Stomach (tissue), 9 donors: ENCODE results near the gene ADAM11. TPM values are rescaled to one million over a fixed set of nuclear protein-coding genes. Genes with fewer than 3 reads are reported as not detected.

Experiments used
- DNase-seq, 2 donors: peaks; one replicate each; pipeline versions ENCODE4 v3.0.0 to v3.0.0-alpha.2; 2013 to 2019
- H3K27ac ChIP-seq, 5 donors: fragments of 200-600 bp in 4 of 5; sonication (generic) in 4 of 5; one replicate each; pipeline ENCODE4 v1.5.1; 2013 to 2019; ENCODE audit warnings: mild to moderate bottlenecking in 1 of 5, moderate library complexity in 1 of 5
- H3K27me3 ChIP-seq, 3 donors: fragments of 200-600 bp; sonication (generic); one replicate each; pipeline ENCODE4 v1.5.1; 2017 to 2019; ENCODE audit warnings: mixed run types in 1 of 3
- H3K36me3 ChIP-seq, 4 donors: fragments of 200-600 bp; sonication (generic); 1 replicate in 3 of 4; 2 replicates in 1 of 4; pipeline ENCODE4 v1.5.1; 2016 to 2019
- H3K4me1 ChIP-seq, 4 donors: fragments of 200-600 bp; sonication (generic); one replicate each; pipeline ENCODE4 v1.5.1; 2016 to 2019
- H3K4me3 ChIP-seq, 4 donors: fragments of 200-600 bp; sonication (generic) in 3 of 4; one replicate each; pipeline ENCODE4 v1.5.1; 2016 to 2019; ENCODE audit warnings: mild to moderate bottlenecking in 1 of 4
- H3K9me3 ChIP-seq, 4 donors: fragments of 200-600 bp; sonication (generic); one replicate each; pipeline ENCODE4 v1.5.1; 2016 to 2019
- CTCF ChIP-seq, 7 experiments: fragments of 450-650 bp in 4 of 7; fragments of 200-600 bp in 3 of 7; sonication (generic) in 3 of 7; IDR thresholded peaks; one replicate each; pipeline ENCODE4 v1.5.1; 2016 to 2019; ENCODE audit warnings: antibody characterized with exemption in 7 of 7, control low read depth in 2 of 7, mild to moderate bottlenecking in 1 of 7
- EP300 ChIP-seq: sonication (generic); formaldehyde crosslinking; IDR thresholded peaks from one replicate; pipeline ENCODE4 v1.6.1; 2017; ENCODE audit warnings: antibody characterized with exemption
- POLR2A ChIP-seq, 4 donors: fragments of 450-650 bp; IDR thresholded peaks; one replicate each; pipeline ENCODE4 v1.6.1; 2016; ENCODE audit warnings: antibody characterized with exemption in 4 of 4, control low read depth in 2 of 4, mild to moderate bottlenecking in 1 of 4, moderate library complexity in 1 of 4
- POLR2AphosphoS5 ChIP-seq, 3 donors: sonication (generic); formaldehyde crosslinking; IDR thresholded peaks; one replicate each; pipeline ENCODE4 v1.6.1; 2016; ENCODE audit warnings: antibody characterized with exemption in 3 of 3
- WGBS, 5 donors: extraction: QIAGEN DNeasy Blood & Tissue Kit in 3 of 5; methylation state at CpG; one replicate each; pipeline versions ENCODE4 v1.1.5 to v1.1.7; 2013 to 2018; 5-methylcytosine and 5-hydroxymethylcytosine counted together
- intact Hi-C: fragments of 100-400 bp; cut with DNase I; formaldehyde crosslinking; loops from one replicate; pipeline ENCODE4 v1.15.1; 2023; ENCODE audit warnings: low total_unique reads
- polyA plus RNA-seq, 3 donors: library from polyadenylated mRNA; stranded (reverse); fragments of 200-250 nt; gene quantifications; one replicate each; pipeline ENCODE4 v1.2.3, GENCODE V29; 2013
- total RNA-seq, 5 donors: library from RNA; depleted of rRNA; stranded (reverse); fragments of >200 nt; gene quantifications; one replicate each; pipeline versions ENCODE4 v1.1.0 to v1.2.3, GENCODE V29; 2014 to 2016
- donor health status: healthy with polysubstance abuse.
- donor health status: Bipolar disorder and iron deficiency.
- donor health status: healthy.

ADAM11 gene
- total and polyA plus RNA-seq, 8 donors: 0.19 to 57.6 (median 0.73) TPM; not detected in 3

- Histone ChIP-seq H3K4me1 (peaks cover 22 to 32% (median 30%) of the 10 kb centered on the region in 4 donors), H3K4me3 (peak overlapping the region; percentile 55 to 87 (median 70)), H3K27ac (peak overlapping the region in 3 of 5 donors; percentile 44 to 62 (median 52)), H3K9me3 (no peaks in the 10 kb centered on the region), H3K27me3 (peaks cover 0 to 55% (median 21%) of the 10 kb centered on the region in 3 donors), H3K36me3 (no peaks in the 10 kb centered on the region)
- intact Hi-C loops: loop anchor here (5.0 to 10.0 kb wide), 2 partner anchors 88 to 250 kb away; no protein-coding TSS in a partner anchor
- 15 to 23% (median 22%) methylated on average over 14 to 42 of the region's 42 CpGs for WGBS, 5 donors
- DNase-seq: peak; percentile 92 to 93
- TF ChIP-seq EP300: no peak
- peak in 1 of 3 donors; percentile 52 for TF ChIP-seq POLR2AphosphoS5 (IDR thresholded peaks at IDR 0.05)
- no peak for TF ChIP-seq POLR2A (IDR thresholded peaks at IDR 0.05)
- peak in 6 of 7 experiments; percentile 54 to 99 (median 98) for TF ChIP-seq CTCF (IDR thresholded peaks at IDR 0.05)
These were observed 15.7 kb downstream of the ADAM11 start for GRCh38 chr17:44774271-44775135.

DNA sequence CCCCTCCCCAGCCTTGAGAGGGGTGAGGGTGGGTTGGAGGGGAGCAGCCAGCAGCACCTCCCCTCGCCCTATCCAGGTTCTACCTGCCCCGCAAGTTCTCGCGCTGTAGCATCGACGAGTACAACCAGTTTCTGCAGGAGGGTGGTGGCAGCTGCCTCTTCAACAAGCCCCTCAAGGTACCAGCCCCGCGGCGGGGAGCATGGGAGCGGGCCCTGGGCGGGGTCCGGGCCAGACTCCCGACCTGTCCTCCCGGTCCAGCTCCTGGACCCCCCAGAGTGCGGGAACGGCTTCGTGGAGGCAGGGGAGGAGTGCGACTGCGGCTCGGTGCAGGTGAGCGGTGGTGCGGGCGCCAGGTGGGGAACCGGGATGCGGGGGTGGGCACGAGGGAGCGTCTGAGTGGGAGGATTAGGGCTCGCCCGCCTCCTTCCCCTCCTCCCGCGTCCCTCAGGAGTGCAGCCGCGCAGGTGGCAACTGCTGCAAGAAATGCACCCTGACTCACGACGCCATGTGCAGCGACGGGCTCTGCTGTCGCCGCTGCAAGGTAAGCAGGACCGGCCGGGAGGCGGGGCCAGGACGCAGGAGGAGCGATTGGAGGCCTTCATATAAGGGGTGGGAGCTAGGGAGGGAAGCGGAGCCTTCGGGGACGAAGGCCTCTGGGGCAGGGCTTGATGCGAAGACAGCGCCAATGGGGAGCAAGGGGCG, 16.5 kb downstream of the ADAM11 start:
- intact Hi-C loops: loop anchor here (5.0 to 10.0 kb wide), 2 partner anchors 87 to 250 kb away; no protein-coding TSS in a partner anchor

GRCh38 chr17:44775838-44776621, 17.2 kb downstream of the ADAM11 start:
- intact Hi-C loops: loop anchor here (5.0 to 10.0 kb wide), 2 partner anchors 86 to 249 kb away; no protein-coding TSS in a partner anchor
- peaks cover 24 to 42% (median 33%) of the 10 kb centered on the region in 4 donors for H3K4me1 ChIP-seq
- H3K27ac ChIP-seq: peak overlapping the region; percentile 2 to 82 (median 67)
- 6 to 9% (median 8%) methylated on average over 36 to 43 of the region's 43 CpGs for WGBS, 5 donors
- H3K9me3 ChIP-seq: no peaks in the 10 kb centered on the region
- peak overlapping the region; percentile 55 to 87 (median 70) for H3K4me3 ChIP-seq
- peak in 1 of 2 donors; percentile 55 for DNase-seq
- H3K27me3 ChIP-seq: peaks cover 0 to 48% (median 18%) of the 10 kb centered on the region in 3 donors
- no peaks in the 10 kb centered on the region for H3K36me3 ChIP-seq
- no peak for TF ChIP-seq CTCF (IDR thresholded peaks at IDR 0.05)
- TF ChIP-seq POLR2AphosphoS5 (IDR thresholded peaks at IDR 0.05): no peak
- TF ChIP-seq EP300: no peak
- TF ChIP-seq POLR2A (IDR thresholded peaks at IDR 0.05): no peak

More for the DNA sequence above, 16.5 kb downstream of the ADAM11 start:
- Histone ChIP-seq H3K4me3 (peak overlapping the region; percentile 55 to 87 (median 70)), H3K9me3 (no peaks in the 10 kb centered on the region), H3K27ac (peak overlapping the region in 4 of 5 donors; percentile 5 to 82 (median 53)), H3K4me1 (peaks cover 24 to 37% (median 33%) of the 10 kb centered on the region in 4 donors), H3K36me3 (no peaks in the 10 kb centered on the region), H3K27me3 (peaks cover 0 to 53% (median 18%) of the 10 kb centered on the region in 3 donors)
- WGBS, 5 donors: 0 to 3% (median 1%) methylated on average over 35 to 50 of the region's 50 CpGs
- TF ChIP-seq CTCF (IDR thresholded peaks at IDR 0.05) (no peak), POLR2A (IDR thresholded peaks at IDR 0.05) (no peak), POLR2AphosphoS5 (IDR thresholded peaks at IDR 0.05) (peak in 2 of 3 donors; percentile 8 to 66), EP300 (no peak)
- peak; percentile 97 to 99 for DNase-seq
